GM23248 (cell line): ENCODE data around the gene RER1. TPM values are rescaled to one million over a fixed set of nuclear protein-coding genes. Genes with fewer than 3 reads are reported as not detected.

ENCODE experiments used
- DNase-seq: peaks from one replicate; pipeline ENCODE4 v3.0.0-alpha.2; 2015
- H2AFZ ChIP-seq: fragments of 200-600 bp; sonication (generic); 2 replicates; pipeline ENCODE4 v1.6.1; 2016; ENCODE audit warnings: antibody characterized with exemption
- H3F3A ChIP-seq: fragments of 200-600 bp; sonication (generic); 2 replicates; pipeline ENCODE4 v1.6.1; 2016; ENCODE audit warnings: mild to moderate bottlenecking, antibody characterized with exemption, mixed run types; ENCODE audit not compliant: insufficient read depth
- H3K27ac ChIP-seq: fragments of 200-600 bp; sonication (generic); 2 replicates; pipeline ENCODE4 v1.5.1; 2016; ENCODE audit warnings: mild to moderate bottlenecking
- H3K27me3 ChIP-seq: fragments of 200-600 bp; sonication (generic); replicated peaks from 2 replicates; pipeline ENCODE4 v1.6.1; 2016; ENCODE audit warnings: mild to moderate bottlenecking; ENCODE audit not compliant: insufficient read depth
- H3K36me3 ChIP-seq: fragments of 200-600 bp; sonication (generic); 2 replicates; pipeline ENCODE4 v1.6.1; 2016; ENCODE audit warnings: low read depth, mild to moderate bottlenecking
- H3K4me1 ChIP-seq: fragments of 200-600 bp; sonication (generic); 2 replicates; pipeline ENCODE4 v1.6.1; 2016; ENCODE audit warnings: mild to moderate bottlenecking; ENCODE audit not compliant: insufficient read depth
- H3K4me2 ChIP-seq: fragments of 200-600 bp; sonication (generic); one replicate; pipeline ENCODE4 v1.6.1; 2016; ENCODE audit warnings: mild to moderate bottlenecking; ENCODE audit not compliant: unreplicated experiment
- H3K4me3 ChIP-seq: fragments of 200-600 bp; sonication (generic); 2 replicates; pipeline ENCODE4 v1.5.1; 2016; ENCODE audit warnings: mild to moderate bottlenecking
- H3K79me2 ChIP-seq: fragments of 200-600 bp; sonication (generic); 2 replicates; pipeline ENCODE4 v1.6.1; 2016; ENCODE audit warnings: mild to moderate bottlenecking; ENCODE audit not compliant: insufficient read depth
- H3K9ac ChIP-seq: fragments of 200-600 bp; sonication (generic); 2 replicates; pipeline ENCODE4 v1.6.1; 2016; ENCODE audit warnings: mild to moderate bottlenecking
- H3K9me2 ChIP-seq: fragments of 200-600 bp; sonication (generic); 2 replicates; pipeline ENCODE4 v1.6.1; 2016; ENCODE audit warnings: mixed run types, mild to moderate bottlenecking, moderate library complexity; ENCODE audit not compliant: insufficient read depth
- H3K9me3 ChIP-seq: fragments of 200-600 bp; sonication (generic); one replicate; pipeline ENCODE4 v1.6.1; 2017; ENCODE audit warnings: low read depth
- H4K20me1 ChIP-seq: fragments of 200-600 bp; sonication (generic); 2 replicates; pipeline ENCODE4 v1.6.0; 2016; ENCODE audit not compliant: insufficient read depth
- EZH2 ChIP-seq: fragments of 200-600 bp; sonication (generic); IDR thresholded peaks from 2 replicates; pipeline ENCODE4 v1.6.1; 2018; ENCODE audit warnings: antibody characterized with exemption, mild to moderate bottlenecking; ENCODE audit not compliant: insufficient read depth, poor library complexity, severe bottlenecking
- EZH2phosphoT487 ChIP-seq: fragments of 200-600 bp; sonication (generic); IDR thresholded peaks from 2 replicates; pipeline ENCODE4 v1.6.1; 2018; ENCODE audit warnings: antibody characterized with exemption, moderate library complexity, mild to moderate bottlenecking, low read depth; ENCODE audit not compliant: insufficient read depth
- WGBS, 2 experiments: methylation state at CpG; one replicate each; pipeline ENCODE4 v1.1.6; 2015 to 2017; ENCODE audit warnings: low lambda C conversion rate in 2 of 2, low coverage in 1 of 2; ENCODE audit errors: missing lambda C conversion rate in 2 of 2; 5-methylcytosine and 5-hydroxymethylcytosine counted together
- in situ Hi-C: fragments of 300-500 bp; cut with MboI; formaldehyde crosslinking; loops from 2 replicates; pipeline ENCODE4 v1.15.0; 2020
- polyA plus RNA-seq: library from polyadenylated mRNA; unstranded; fragments of >200 nt; fragmentation: Nextera tagmentation; extraction: Ambion mirVana; gene quantifications from 2 replicates; pipeline ENCODE4 v1.2.1, GENCODE V29; 2016
- total RNA-seq: library from RNA; depleted of rRNA; stranded (reverse); fragments of >200 nt; shearing (Covaris generic); gene quantifications from 2 replicates; pipeline ENCODE4 v1.2.3, GENCODE V29; 2014

The RER1 gene
- total and polyA plus RNA-seq, 2 experiments from 2014 or later: 135 to 331 TPM

GRCh38 chr1:2383576-2383975 is 8.1 kb upstream of the RER1 start:
- H4K20me1 ChIP-seq: no peaks in the 10 kb centered on the region
- no peak for DNase-seq
- no peaks in the 10 kb centered on the region for H3K79me2 ChIP-seq
- H3K27me3 ChIP-seq: no peaks in the 10 kb centered on the region
- H3K4me2 ChIP-seq: no peak overlapping the region
- no peaks in the 10 kb centered on the region; the same call in 1 of the 2 replicates for H3K36me3 ChIP-seq
- H2AFZ ChIP-seq: no peak overlapping the region
- H3K9me3 ChIP-seq: no peaks in the 10 kb centered on the region
- no peak overlapping the region for H3K9ac ChIP-seq
- H3K4me1 ChIP-seq: no peaks in the 10 kb centered on the region
- no peaks in the 10 kb centered on the region for H3K9me2 ChIP-seq
- 89 to 91% methylated on average over 14 of the region's 14 CpGs for WGBS, 2 experiments
- in situ Hi-C loops: no loop called here
- H3F3A ChIP-seq: no peaks in the 10 kb centered on the region
- TF ChIP-seq EZH2phosphoT487: no peak
- TF ChIP-seq EZH2: no peak
- no peak overlapping the region for H3K4me3 ChIP-seq
- H3K27ac ChIP-seq: no peak overlapping the region

- no peak for DNase-seq
- Histone ChIP-seq H3F3A (no peaks in the 10 kb centered on the region), H3K4me1 (no peaks in the 10 kb centered on the region), H3K36me3 (no peaks in the 10 kb centered on the region; the same call in 1 of the 2 replicates), H4K20me1 (no peaks in the 10 kb centered on the region), H3K9me3 (no peaks in the 10 kb centered on the region), H3K9ac (no peak overlapping the region), H3K4me3 (no peak overlapping the region), H3K9me2 (no peaks in the 10 kb centered on the region), H3K4me2 (no peak overlapping the region), H3K79me2 (no peaks in the 10 kb centered on the region; the same call in 1 of the 2 replicates), H3K27ac (no peak overlapping the region), H2AFZ (no peak overlapping the region), H3K27me3 (no peaks in the 10 kb centered on the region)
- TF ChIP-seq EZH2phosphoT487: no peak
- no peak for TF ChIP-seq EZH2
- in situ Hi-C loops: no loop called here
- 92% methylated on average over 21 of the region's 21 CpGs for WGBS, 2 experiments
Observed at GRCh38 chr1:2384130-2384860, 7.3 kb upstream of the RER1 start.

- H3K4me2 ChIP-seq: no peak overlapping the region
- in situ Hi-C loops: no loop called here
- WGBS, 2 experiments: 83 to 86% methylated on average over 27 to 41 of the region's 41 CpGs
- no peaks in the 10 kb centered on the region for H3K27me3 ChIP-seq
- no peaks in the 10 kb centered on the region for H3F3A ChIP-seq
- DNase-seq: no peak
- H4K20me1 ChIP-seq: no peaks in the 10 kb centered on the region
- H3K36me3 ChIP-seq: no peaks in the 10 kb centered on the region; the same call in 1 of the 2 replicates
- H3K4me1 ChIP-seq: no peaks in the 10 kb centered on the region
- H3K9ac ChIP-seq: no peak overlapping the region
- no peaks in the 10 kb centered on the region for H3K9me2 ChIP-seq
- H3K9me3 ChIP-seq: no peaks in the 10 kb centered on the region
- no peak overlapping the region for H3K27ac ChIP-seq
- no peak overlapping the region for H2AFZ ChIP-seq
- TF ChIP-seq EZH2 (no peak), EZH2phosphoT487 (no peak)
- H3K79me2 ChIP-seq: peaks cover 5% of the 10 kb centered on the region
- no peak overlapping the region for H3K4me3 ChIP-seq
Observed at GRCh38 chr1:2384941-2385481, 6.6 kb upstream of the RER1 start.

GRCh38 chr1:2385606-2386280 is 5.9 kb upstream of the RER1 start:
- no peaks in the 10 kb centered on the region for H3K4me1 ChIP-seq
- no peak overlapping the region for H3K9ac ChIP-seq
- H3K27me3 ChIP-seq: no peaks in the 10 kb centered on the region
- DNase-seq: no peak
- WGBS, 2 experiments: 90 to 94% methylated on average over 17 to 19 of the region's 19 CpGs
- H3K27ac ChIP-seq: no peak overlapping the region
- no peak for TF ChIP-seq EZH2phosphoT487
- no peak for TF ChIP-seq EZH2
- H3K4me3 ChIP-seq: no peak overlapping the region
- H3K4me2 ChIP-seq: no peak overlapping the region
- no peaks in the 10 kb centered on the region for H3F3A ChIP-seq
- H3K9me3 ChIP-seq: no peaks in the 10 kb centered on the region
- H4K20me1 ChIP-seq: no peaks in the 10 kb centered on the region
- H2AFZ ChIP-seq: no peak overlapping the region
- in situ Hi-C loops: no loop called here
- no peaks in the 10 kb centered on the region for H3K9me2 ChIP-seq
- peaks cover 13% of the 10 kb centered on the region for H3K79me2 ChIP-seq
- H3K36me3 ChIP-seq: no peaks in the 10 kb centered on the region; the same call in 1 of the 2 replicates
